ELR (cell line): Measurements from ENCODE around the gene ARFGAP1.
"Not testable (repeated sequence)": the region's sequence is repeated elsewhere in the genome, so short reads cannot be mapped to it uniquely, and the experiment has no call there.

Experiments
- DNase-seq: peaks from one replicate; pipeline ENCODE4 v3.0.0-alpha.2; 2015; ENCODE audit warnings: low read depth

Gene ARFGAP1

GRCh38 chr20:63334356-63334755 is 61.7 kb downstream of the ARFGAP1 start:
- no peak for DNase-seq

GRCh38 chr20:63335060-63335459 is 62.4 kb downstream of the ARFGAP1 start:
- DNase-seq: not testable (repeated sequence)

DNA sequence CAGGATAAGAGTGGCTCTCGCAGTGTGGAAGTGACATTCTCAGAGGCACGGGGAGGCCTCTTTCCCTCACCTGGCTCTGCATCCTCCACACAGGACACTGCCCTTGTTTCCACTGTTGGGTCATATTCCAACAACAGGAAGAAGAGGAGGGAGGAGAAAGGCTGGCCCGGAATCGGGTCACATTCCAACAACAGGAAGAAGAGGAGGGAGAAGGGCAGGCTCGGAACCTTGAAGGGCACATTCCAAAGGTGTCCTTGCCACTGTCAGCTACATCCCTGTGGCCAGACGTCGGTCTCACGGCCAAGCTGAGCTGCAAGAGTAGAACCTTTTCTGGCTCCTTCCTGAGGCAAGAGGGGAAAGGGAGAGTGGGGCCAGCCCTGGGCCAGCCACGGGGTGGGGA is 63.1 kb downstream of the ARFGAP1 start:
- no peak for DNase-seq

- DNase-seq: no peak
These were observed 63.7 kb downstream of the ARFGAP1 start for GRCh38 chr20:63336232-63336752.

DNA sequence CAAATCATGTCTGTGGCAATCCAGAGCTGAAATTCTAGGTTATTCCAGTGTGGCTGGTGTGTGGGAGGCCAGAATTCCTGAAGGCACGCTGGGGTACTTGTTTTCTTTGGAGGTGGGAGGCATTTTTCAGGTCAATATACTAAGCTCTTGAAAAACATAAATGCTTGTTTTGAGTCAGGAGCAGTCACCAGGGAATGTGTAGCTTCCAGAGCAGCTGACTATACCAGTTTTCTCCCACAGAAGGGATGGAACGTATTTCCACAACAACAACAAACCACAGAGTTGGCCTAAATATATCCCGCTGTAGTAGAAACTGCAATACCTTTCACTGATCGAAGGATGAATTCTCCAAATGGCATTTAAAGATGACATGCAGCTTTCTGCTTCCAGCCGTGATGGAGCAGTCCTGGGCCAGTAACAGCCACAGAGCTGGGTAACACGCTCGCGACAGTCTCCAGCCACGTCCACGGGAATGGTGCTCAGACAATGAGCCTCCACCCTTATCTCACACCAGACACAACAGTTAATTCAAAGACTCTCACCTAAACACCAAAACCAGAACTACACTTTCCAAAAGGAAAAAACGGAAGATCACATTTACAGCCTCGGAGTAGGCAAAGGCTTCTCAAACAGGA is 65.3 kb downstream of the ARFGAP1 start:
- DNase-seq: no peak
